Omental fat pad (tissue), 4 donors: ENCODE measurements around the gene MSMP. TPM values are rescaled to one million over a fixed set of nuclear protein-coding genes. Genes with fewer than 3 reads are reported as not detected.

ENCODE experiments used
- ATAC-seq: fragments of 150-250 bp; one replicate; pipeline ENCODE4 v1.9.1; 2016; ENCODE audit warnings: mild to moderate bottlenecking, moderate library complexity; ENCODE audit not compliant: low FRiP score
- DNase-seq: peaks from one replicate; pipeline ENCODE4 v3.0.0-alpha.2; 2019; ENCODE audit warnings: low spot score
- small RNA-seq: library from RNA; depleted of rRNA; stranded (forward); fragments of <200 nt; gene quantifications from one replicate; pipeline ENCODE3, GENCODE V24; 2016
- total RNA-seq, 4 donors: library from RNA; depleted of rRNA; stranded (reverse); fragments of >200 nt; gene quantifications; one replicate each; pipeline ENCODE4 v1.1.0, GENCODE V29; 2016
- TF ChIP-seq, protein P1 (sequence below), 3 donors: fragments of 450-650 bp; IDR thresholded peaks; one replicate each; pipeline ENCODE4 v1.5.1; 2016 to 2017; ENCODE audit warnings: antibody characterized with exemption in 3 of 3, mild to moderate bottlenecking in 3 of 3, moderate library complexity in 2 of 3

The MSMP gene
- total RNA-seq, 4 donors from 2014 or later, result not detected

DNA sequence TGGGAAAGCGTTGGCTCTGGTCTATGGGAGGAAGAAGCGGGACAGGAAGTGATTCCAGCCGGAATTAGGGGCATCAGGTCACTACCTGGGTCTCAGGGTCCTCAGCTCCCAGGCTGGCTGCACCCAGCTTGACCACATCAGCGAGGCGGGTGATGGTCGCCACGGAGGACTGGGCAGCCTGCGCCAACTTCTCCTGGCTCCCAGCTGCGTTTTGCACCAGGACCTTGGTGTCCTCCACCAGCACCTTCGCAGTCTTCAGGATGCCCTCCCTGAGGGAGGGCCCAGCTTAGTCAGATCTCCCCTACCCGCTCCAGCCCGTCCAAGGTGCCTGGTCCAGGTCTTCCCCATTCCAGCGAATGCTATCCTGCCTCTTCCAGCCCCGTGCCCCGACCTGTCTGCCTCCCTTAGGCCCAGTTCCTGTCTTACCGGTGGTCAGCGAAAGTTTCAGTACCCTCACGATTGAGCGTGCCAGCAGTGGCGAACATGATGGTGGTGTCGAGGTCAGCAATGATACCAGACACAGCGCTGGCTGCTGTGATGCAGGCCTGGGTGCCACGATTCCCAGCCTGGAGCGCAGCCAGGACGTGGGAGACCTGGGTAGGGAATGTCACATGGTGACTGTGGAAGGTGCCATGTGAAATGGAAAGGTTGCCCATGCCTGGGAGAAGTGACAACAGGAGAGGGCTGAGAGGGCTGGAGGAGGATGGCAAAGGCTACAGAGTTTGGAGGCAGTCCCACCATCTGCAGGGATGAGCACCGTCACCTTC, 50.0 kb downstream of the MSMP start:
- TF ChIP-seq, protein P1, sequence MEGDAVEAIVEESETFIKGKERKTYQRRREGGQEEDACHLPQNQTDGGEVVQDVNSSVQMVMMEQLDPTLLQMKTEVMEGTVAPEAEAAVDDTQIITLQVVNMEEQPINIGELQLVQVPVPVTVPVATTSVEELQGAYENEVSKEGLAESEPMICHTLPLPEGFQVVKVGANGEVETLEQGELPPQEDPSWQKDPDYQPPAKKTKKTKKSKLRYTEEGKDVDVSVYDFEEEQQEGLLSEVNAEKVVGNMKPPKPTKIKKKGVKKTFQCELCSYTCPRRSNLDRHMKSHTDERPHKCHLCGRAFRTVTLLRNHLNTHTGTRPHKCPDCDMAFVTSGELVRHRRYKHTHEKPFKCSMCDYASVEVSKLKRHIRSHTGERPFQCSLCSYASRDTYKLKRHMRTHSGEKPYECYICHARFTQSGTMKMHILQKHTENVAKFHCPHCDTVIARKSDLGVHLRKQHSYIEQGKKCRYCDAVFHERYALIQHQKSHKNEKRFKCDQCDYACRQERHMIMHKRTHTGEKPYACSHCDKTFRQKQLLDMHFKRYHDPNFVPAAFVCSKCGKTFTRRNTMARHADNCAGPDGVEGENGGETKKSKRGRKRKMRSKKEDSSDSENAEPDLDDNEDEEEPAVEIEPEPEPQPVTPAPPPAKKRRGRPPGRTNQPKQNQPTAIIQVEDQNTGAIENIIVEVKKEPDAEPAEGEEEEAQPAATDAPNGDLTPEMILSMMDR (IDR thresholded peaks at IDR 0.05), result no peak
- no peak for ATAC-seq
- DNase-seq, result no peak

Small RNA genes lying within 50 kb of the gene (small RNA-seq; reads per million reads assigned to genes)
- not detected for gene MIR6853

Other genes starting within 250 kb of the MSMP start
- gene TESK1, start 149.0 kb downstream of the MSMP start, total RNA-seq, result 10 to 100 TPM; 29.6 to 53.0 (median 36.5) TPM
- gene CD72, start 135.9 kb downstream of the MSMP start, total RNA-seq, result 10 to 100 TPM in 1 of 4 donors, 1 to 10 TPM in 3; 1.6 to 15.5 (median 4.9) TPM
- 1 to 10 TPM in 3 of 4 donors, under 1 TPM in 1; 0.74 to 5.2 (median 1.1) TPM for gene SIT1, start 103.3 kb downstream of the MSMP start, total RNA-seq
- gene RMRP, start 96.3 kb downstream of the MSMP start, total RNA-seq, result 1,000 to 10,000 TPM in 3 of 4 donors, 100 to 1,000 TPM in 1; 841 to 3,200 (median 2,180) TPM
- gene CCDC107, start 96.0 kb downstream of the MSMP start, total RNA-seq, result 100 to 1,000 TPM in 1 of 4 donors, 10 to 100 TPM in 3; 35.8 to 108 (median 52.5) TPM
- gene ARHGEF39, start 89.1 kb downstream of the MSMP start, total RNA-seq, result 1 to 10 TPM in 1 of 4 donors, under 1 TPM in 2, not detected in 1; 0.36 to 2.8 (median 0.65) TPM
- 10 to 100 TPM in 1 of 4 donors, 1 to 10 TPM in 1, under 1 TPM in 1, not detected in 1; 0.82 to 35.4 (median 2.0) TPM for gene CA9, start 80.3 kb downstream of the MSMP start, total RNA-seq
- gene TPM2, start 64.4 kb downstream of the MSMP start, total RNA-seq, result 100 to 1,000 TPM; 150 to 301 (median 237) TPM
- 100 to 1,000 TPM; 301 to 553 (median 412) TPM for gene TLN1, start 22.1 kb downstream of the MSMP start, total RNA-seq
- gene CREB3, start 21.6 kb downstream of the MSMP start, total RNA-seq, result 10 to 100 TPM; 43.2 to 48.3 (median 45.8) TPM
- gene GBA2, start 5.0 kb downstream of the MSMP start, total RNA-seq, result 10 to 100 TPM; 33.7 to 94.7 (median 57.9) TPM
- 10 to 100 TPM; 12.7 to 19.2 (median 17.5) TPM for gene RGP1, start 5.0 kb downstream of the MSMP start, total RNA-seq
- gene NPR2, start 37.3 kb upstream of the MSMP start, total RNA-seq, result 10 to 100 TPM; 13.7 to 28.2 (median 24.3) TPM
- 1 to 10 TPM in 2 of 4 donors, under 1 TPM in 1, not detected in 1; 0.65 to 2.8 (median 2.0) TPM for gene SPAG8, start 58.0 kb upstream of the MSMP start, total RNA-seq
- 10 to 100 TPM; 19.8 to 49.7 (median 40.6) TPM for gene HINT2, start 60.8 kb upstream of the MSMP start, total RNA-seq
- not detected for gene FAM221B, start 74.5 kb upstream of the MSMP start, total RNA-seq
- 10 to 100 TPM in 1 of 4 donors, 1 to 10 TPM in 3; 2.7 to 13.2 (median 4.6) TPM for gene TMEM8B, start 75.0 kb upstream of the MSMP start, total RNA-seq
- not detected for gene OR13J1, start 116.1 kb upstream of the MSMP start, total RNA-seq
- gene HRCT1, start 151.9 kb upstream of the MSMP start, total RNA-seq, result 10 to 100 TPM in 2 of 4 donors, 1 to 10 TPM in 2; 5.1 to 17.5 (median 11.3) TPM
- gene SPAAR, start 155.2 kb upstream of the MSMP start, total RNA-seq, result 10 to 100 TPM in 3 of 4 donors, 1 to 10 TPM in 1; 5.6 to 70.1 (median 18.4) TPM
- not detected for gene OR2S2, start 203.9 kb upstream of the MSMP start, total RNA-seq